Tongue (tissue), 2 donors: ENCODE data around the gene RALGAPA2. TPM values are rescaled to one million over a fixed set of nuclear protein-coding genes. Genes with fewer than 3 reads are reported as not detected.
A peak's percentile ranks its signal among the peaks of the same experiment; 100 is the strongest.

Experiments
- DNase-seq: peaks from one replicate; pipeline ENCODE4 v3.0.0-alpha.2; 2015
- total RNA-seq: library from RNA; depleted of rRNA; stranded (reverse); fragments of >200 nt; gene quantifications from one replicate; pipeline ENCODE4 v1.2.3, GENCODE V29; 2014

Gene RALGAPA2
- total RNA-seq, 1 donor from 2014 or later, result 23.1 TPM

- no peak for DNase-seq
These were observed 28.7 kb downstream of the RALGAPA2 start for GRCh38 chr20:20683481-20684321.

- DNase-seq, result no peak
These were observed 29.4 kb downstream of the RALGAPA2 start for GRCh38 chr20:20683020-20683419.

- DNase-seq, result no peak
These were observed 31.4 kb downstream of the RALGAPA2 start for GRCh38 chr20:20680991-20681508.

GRCh38 chr20:20679316-20679715 is 33.1 kb downstream of the RALGAPA2 start:
- DNase-seq, result no peak

GRCh38 chr20:20677186-20677585 is 35.3 kb downstream of the RALGAPA2 start:
- DNase-seq, result no peak

- no peak for DNase-seq
These were observed 43.8 kb downstream of the RALGAPA2 start for GRCh38 chr20:20668639-20669038.

- DNase-seq, result no peak
These were observed 46.1 kb downstream of the RALGAPA2 start for GRCh38 chr20:20666359-20666758.

- no peak for DNase-seq
These were observed 46.7 kb downstream of the RALGAPA2 start for GRCh38 chr20:20665606-20666332.

GRCh38 chr20:20664795-20665589 is 47.5 kb downstream of the RALGAPA2 start:
- DNase-seq, result peak; percentile 37

- no peak for DNase-seq
These were observed 48.6 kb downstream of the RALGAPA2 start for GRCh38 chr20:20663841-20664240.

- DNase-seq, result no peak
These were observed 53.5 kb downstream of the RALGAPA2 start for GRCh38 chr20:20658871-20659431.

GRCh38 chr20:20658123-20658522 is 54.3 kb downstream of the RALGAPA2 start:
- DNase-seq, result no peak

GRCh38 chr20:20657092-20657491 is 55.4 kb downstream of the RALGAPA2 start:
- no peak for DNase-seq

GRCh38 chr20:20655883-20656282 is 56.6 kb downstream of the RALGAPA2 start:
- no peak for DNase-seq

- DNase-seq, result no peak
These were observed 62.5 kb downstream of the RALGAPA2 start for GRCh38 chr20:20649945-20650344.

GRCh38 chr20:20643927-20644326 is 68.5 kb downstream of the RALGAPA2 start:
- no peak for DNase-seq

- DNase-seq, result no peak
These were observed 70.7 kb downstream of the RALGAPA2 start for GRCh38 chr20:20641783-20642182.

- DNase-seq, result no peak
These were observed 73.6 kb downstream of the RALGAPA2 start for GRCh38 chr20:20638878-20639277.

- no peak for DNase-seq
These were observed 74.3 kb downstream of the RALGAPA2 start for GRCh38 chr20:20637998-20638725.

- no peak for DNase-seq
These were observed 77.4 kb downstream of the RALGAPA2 start for GRCh38 chr20:20635006-20635405.

GRCh38 chr20:20632644-20633043 is 79.8 kb downstream of the RALGAPA2 start:
- no peak for DNase-seq
